Kidney capillary endothelial cell (primary cell): ENCODE results near the gene RAD17.
"Not testable (repeated sequence)": the region's sequence is repeated elsewhere in the genome, so short reads cannot be mapped to it uniquely, and the experiment has no call there.

Experiments
- DNase-seq: peaks from one replicate; pipeline ENCODE4 v3.0.0-alpha.2; 2018; ENCODE audit warnings: low spot score

RAD17 gene, protein sequence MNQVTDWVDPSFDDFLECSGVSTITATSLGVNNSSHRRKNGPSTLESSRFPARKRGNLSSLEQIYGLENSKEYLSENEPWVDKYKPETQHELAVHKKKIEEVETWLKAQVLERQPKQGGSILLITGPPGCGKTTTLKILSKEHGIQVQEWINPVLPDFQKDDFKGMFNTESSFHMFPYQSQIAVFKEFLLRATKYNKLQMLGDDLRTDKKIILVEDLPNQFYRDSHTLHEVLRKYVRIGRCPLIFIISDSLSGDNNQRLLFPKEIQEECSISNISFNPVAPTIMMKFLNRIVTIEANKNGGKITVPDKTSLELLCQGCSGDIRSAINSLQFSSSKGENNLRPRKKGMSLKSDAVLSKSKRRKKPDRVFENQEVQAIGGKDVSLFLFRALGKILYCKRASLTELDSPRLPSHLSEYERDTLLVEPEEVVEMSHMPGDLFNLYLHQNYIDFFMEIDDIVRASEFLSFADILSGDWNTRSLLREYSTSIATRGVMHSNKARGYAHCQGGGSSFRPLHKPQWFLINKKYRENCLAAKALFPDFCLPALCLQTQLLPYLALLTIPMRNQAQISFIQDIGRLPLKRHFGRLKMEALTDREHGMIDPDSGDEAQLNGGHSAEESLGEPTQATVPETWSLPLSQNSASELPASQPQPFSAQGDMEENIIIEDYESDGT

DNA sequence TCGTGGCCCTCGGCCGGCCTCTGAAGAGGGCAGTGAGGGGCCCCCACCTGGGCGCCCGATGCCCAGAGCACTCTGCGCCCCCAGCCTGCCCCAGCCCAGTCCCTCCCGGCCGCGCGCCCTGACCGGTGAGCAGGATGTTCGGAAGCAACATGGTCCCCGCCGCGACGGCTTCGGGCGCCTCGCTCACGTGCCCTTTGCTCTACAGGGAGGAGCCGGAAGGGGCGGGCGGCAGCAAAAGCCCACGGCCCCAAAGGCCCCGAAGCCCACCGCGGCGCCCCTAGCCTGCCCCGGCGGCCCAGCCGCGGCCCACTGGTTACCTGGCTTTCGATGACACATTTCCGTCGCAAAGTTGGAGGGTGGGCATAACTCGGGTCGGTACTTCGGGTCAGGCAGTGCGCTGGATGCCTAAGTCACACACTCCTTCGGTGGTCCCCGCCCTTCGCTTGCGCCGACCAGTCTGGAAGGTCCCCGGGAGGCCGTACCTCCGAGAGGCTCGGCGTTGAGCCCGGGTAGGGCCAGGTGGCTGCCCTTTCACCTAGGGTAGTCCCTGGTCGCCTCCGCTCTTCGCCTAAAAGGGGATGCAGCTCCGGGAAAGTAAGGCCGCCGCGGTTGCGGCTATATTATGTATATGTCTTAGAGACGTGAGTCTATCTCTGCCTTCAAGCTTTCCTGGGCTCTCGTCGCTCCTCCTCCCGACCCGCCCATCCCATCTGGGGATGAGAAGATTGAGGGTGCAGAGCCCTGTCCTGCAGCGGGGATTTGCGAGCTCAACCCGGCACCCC, at the start of gene RAD17, which contains the start of the genes AK6 and TAF9:
TSS of gene RAD17 (plus strand) at position 479 of the 782 bp plus-strand sequence. CDS start 2,391 bp downstream, outside the sequence.
TSS of gene AK6 (minus strand) at position 181 of the 782 bp plus-strand sequence. CDS start at position 151, 30 bp downstream.
TSS of gene TAF9 (minus strand) at position 181 of the 782 bp plus-strand sequence. CDS start 3,783 bp downstream, outside the sequence.
- DNase-seq: peak; percentile 85

DNA sequence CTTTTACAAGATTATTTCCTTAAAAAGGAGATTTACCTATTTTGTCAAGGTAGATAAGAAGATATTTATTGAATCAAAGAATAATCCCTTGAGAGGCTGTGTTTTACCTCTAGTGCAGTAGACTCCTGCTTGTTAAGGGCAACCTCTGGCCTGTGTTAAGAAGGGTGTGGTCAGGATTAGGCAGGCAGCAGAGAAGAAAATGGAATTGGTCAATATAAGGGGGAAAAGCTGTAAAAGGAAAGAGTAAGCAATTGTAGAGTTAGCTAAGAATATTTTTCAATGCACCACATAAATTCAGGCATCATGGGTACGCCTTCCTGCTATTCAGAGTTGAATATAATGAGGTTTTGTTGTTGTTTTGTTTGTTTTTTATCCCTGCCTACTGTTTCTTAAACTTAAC, 43.3 kb upstream of the RAD17 start:
- DNase-seq: no peak

DNA sequence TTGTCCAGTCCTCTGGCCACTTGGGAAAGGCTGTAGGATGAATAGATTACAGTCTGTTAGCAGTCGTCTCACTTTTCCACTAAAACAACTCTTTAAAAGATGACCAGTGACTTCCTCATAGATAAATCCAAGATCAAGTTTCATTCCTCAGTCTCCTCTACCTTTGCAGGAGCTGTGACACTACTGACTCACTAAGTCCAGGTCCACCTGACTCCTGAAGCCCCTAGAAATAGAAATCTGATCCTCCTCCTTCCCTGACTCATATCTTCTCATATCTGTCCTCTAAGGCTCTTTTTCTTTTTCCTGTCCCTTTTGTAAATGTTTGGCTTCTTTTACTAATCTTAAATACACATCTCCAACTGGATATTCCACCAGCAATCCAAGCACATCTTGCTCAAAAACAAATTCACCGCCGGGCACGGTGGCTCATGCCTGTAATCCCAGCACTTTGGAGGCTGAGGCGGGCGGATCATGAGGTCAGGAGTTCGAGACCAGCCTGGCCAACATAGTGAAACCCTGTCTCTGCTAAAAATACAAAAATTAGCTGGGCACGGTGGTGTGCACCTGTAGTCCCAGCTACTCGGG, 39.6 kb upstream of the RAD17 start:
- DNase-seq: no peak

DNA sequence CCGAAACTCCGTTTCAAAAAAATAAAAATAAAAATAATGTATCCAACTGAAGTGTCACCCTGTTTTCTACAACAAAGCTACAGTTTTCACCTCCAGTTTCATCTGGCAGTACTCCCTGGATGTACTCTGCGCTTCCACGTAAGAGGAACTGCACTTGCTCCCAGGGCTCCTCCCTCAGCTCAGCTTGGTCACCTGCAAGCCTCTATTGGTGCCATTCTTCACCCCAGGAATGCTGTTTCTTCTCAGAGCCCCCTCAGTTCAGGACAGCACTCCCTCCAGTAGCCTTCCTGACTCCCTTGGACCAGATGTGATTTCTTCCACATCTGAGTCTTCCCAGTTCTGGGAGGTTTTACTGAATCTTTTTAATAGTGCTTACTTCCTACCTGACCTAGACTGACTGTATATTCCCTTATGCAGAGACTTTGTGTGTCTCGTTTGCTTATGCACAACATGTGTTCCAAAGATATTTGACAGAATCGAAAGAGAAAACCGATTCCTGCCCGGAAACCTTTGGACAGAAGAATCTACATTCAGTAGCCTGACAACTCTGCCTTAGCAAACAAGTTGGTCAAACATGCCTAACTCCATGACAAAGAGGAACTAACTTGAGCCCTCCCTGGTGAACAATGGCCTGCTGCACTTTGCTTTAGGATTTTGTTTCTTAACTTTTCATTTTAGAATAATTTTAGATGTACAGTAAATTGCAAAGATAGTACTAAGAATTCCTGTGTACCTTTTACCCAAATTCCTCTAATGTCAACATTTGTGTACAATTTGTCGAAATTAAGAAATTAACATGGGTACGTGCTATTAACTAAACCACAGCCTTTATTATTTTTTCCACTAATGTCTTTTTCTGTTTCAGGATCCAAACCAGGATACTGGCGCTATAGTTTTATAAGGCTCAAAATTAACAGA, 37.8 kb upstream of the RAD17 start:
- no peak for DNase-seq

DNA sequence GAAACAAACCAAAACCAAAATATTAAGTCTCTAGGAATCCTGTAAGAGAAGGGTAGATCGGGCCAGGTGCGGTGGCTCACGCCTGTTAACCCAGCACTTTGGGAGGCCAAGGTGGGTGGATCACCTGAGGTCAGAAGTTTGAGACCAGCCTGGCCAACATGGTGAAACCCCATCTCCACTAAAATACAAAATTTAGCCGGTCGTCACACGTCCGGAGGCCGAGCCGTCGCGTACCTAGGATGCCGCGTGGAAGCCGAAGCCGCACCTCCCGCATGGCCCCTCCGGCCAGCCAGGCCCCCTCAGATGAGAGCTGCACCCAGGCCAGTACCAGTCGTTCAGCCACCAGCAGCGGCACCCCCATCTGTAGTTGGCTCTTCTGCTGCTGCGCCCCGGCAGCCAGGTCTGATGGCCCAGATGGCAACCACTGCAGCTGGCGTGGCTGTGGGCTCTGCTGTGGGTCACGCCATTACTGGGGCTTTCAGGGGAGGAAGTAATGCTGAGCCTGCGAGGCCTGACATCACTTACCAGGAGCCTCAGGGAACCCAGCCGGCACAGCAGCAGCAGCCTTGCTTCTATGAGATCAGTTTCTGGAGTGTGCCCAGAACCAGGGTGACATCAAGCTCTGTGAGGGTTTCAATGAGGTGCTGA, 35.8 kb upstream of the RAD17 start:
- DNase-seq: not testable (repeated sequence)

DNA sequence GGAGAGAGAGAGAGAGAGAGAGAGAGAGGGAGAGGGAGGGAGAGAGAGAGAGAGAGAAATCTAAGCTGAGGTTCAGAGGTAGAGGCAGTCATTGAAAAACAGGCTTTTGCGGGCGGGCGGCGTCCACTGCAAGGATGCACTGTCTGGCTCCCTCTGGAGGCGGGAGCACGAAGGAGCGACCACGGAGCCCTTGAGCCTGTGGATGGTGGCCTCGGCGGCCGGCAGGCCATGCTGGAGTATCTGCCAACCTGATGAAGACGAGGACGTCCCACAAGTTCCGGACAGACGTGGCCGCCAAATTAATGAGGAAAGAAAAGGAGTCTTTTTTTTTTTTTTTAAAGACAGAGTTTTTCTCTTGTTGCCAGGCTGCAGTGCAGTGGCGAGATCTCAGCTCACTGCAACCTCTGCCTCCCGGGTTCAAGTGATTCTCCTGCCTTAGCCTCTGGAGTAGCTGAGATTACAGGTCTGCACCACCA, 34.8 kb upstream of the RAD17 start:
- DNase-seq: peak; percentile 59

DNA sequence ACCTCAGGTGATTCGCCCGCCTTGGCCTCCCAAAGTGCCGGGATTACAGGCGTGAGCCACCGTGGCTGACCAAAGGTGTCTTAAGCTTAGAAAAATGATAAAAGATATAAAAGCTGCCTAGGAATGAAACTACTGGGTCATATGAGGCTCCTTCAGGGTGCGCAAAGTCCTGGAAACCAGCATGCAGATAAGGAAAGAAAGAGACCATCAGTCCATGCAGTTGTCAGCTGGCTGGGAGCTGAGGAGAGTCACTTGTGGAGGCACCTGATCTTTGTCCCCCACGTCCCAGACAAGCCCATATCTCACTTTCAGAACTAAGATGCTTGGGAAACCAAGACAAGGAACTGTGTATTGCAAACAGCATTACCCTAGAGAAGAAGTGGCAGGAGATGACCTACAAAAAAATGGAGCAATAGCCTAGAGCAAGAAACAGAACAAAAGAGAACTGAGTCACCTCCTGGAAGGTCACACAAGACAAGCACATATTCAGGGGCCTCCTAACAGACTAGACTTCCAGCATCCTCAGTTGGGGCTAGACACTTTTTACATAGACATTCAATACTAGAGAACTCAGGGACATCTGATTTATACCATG, 34.2 kb upstream of the RAD17 start:
- peak; percentile 30 for DNase-seq

DNA sequence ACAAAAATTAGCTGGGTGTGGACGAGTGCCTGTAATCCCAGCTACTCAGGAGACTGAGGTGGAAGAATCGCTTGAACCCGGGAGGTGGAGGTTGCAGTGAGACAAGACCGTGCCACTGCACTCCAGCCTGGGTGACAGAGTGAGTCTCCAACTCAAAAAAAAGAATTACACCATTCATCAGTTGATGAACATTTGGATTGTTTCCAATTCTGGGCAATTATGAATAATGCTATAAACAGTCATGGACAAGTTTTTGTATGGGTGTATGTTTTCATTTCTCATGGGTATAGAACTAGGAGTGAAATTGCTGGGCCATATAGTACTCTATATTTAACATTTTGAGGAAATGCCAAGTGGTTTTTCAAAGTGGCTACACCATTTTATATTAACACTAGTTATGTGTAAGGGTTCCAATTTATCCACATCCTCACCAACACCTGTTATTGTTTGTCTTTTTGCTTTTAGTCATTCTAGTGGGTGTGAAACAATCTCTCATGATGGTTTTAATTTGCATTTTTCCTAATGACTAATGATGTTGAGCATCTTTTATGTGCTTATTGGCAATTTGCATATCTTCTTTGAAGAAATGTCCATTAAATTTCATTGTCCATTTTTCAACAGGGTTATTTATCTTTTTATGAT, 28.0 kb upstream of the RAD17 start:
- DNase-seq: no peak

DNA sequence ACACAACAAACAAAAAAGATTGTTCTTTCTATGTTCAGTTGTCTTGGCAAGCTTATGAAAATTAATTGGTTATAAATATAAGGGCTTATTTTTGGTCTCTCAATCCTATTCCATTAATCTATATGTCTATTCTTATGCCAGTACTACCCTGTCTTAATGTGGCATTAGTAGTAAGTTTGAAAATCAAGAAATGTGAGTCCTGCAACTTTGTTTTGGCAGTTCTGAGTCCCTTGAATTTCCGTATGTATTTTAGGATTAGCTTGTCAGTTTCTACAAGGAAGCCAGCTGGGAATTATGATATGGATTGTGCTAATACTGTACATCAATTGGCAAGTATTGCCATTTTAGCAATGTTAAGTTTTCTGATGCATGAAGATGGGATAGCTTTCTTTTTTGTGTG, 26.5 kb upstream of the RAD17 start:
- no peak for DNase-seq

DNA sequence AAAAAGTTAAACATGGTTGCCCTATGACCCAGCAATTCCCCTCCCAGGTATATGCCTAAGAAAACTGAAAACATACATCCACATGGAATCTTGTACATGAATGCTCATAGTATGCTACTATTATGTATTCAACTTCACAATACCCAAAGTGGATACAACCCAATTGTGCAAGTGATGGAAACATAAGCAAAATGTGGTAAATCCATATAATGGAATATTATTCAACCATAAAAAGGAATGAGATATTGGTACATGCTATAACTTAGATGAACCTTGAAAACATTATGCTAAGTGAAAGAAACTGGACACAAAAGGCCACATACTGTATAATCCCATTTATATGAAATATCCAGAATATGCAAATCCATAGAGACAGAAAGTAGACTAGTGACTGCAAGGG, 19.0 kb upstream of the RAD17 start:
- DNase-seq: no peak

DNA sequence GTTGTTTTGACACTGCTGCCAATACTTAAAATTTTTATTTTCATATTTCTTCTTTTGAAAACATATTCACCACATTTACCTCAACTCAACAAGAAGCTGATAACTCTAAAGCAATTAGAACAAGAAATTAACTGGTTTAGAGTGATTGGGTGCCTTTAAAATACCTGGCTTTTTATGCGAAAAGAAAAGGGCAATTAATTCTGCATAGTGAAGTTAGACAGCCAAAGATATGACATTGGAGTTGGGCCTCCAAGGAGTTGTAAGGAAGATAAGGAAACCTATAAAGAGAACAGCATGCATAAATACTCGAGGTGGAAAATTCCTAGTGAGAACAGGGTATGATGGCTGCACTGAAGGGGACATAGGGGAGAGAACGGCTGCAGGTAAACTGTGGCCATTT, 9.9 kb upstream of the RAD17 start:
- no peak for DNase-seq

DNA sequence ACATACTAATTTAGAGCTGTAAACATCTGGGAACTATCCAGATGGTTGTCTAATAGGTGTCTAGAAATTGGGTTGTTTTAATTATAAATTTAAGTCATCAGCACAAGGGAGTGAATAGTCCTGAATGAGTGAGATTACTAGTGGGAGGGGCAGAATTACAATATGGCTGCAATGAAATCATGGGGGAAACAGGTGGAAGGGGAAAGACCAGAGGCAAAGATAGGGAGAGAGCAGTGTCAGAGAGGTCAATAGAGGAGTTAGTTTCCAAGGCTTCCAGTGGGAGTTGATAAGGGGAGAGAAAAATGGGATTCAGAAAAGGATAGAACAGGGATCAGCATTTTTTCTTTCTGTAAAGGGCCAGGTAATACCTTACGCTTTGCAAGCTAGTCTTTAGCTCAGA, 9.2 kb upstream of the RAD17 start:
- DNase-seq: no peak

DNA sequence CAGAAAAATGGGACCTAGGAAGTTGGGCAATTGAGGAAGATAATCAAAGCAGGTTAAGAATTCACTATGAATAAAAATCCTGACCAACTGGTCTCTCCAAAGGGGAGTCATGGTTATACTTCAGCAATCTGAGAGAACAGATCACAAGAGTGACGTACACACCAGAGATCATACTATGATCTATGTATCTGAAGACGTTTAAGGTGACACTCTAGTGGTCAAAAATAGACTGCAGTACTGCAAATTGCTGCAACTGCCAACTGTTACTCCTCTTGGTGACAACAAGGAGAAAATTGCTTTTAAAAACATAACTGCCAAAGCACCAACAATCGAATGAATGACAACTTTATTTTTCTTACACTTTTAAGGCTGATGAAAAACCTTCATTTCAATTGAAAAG, 5.2 kb upstream of the RAD17 start:
- DNase-seq: peak; percentile 19

DNA sequence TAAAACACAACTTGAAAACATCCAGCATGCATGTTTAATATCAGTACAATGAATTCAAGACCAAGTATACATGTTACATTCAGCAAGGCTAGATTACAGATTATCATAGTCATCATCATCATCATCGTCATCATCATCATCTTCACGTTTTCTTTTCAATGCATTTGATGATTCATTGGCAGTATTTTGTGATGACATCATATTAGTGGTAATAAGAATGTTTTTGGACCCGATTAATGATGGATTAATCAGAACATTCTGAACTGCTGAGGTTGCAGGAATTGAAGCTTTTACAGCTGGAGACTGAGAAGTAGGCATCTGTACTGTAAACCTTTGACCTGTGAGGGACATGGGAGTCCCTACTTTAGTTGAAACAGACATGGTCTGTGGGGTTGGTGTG, 4.8 kb upstream of the RAD17 start:
- no peak for DNase-seq

DNA sequence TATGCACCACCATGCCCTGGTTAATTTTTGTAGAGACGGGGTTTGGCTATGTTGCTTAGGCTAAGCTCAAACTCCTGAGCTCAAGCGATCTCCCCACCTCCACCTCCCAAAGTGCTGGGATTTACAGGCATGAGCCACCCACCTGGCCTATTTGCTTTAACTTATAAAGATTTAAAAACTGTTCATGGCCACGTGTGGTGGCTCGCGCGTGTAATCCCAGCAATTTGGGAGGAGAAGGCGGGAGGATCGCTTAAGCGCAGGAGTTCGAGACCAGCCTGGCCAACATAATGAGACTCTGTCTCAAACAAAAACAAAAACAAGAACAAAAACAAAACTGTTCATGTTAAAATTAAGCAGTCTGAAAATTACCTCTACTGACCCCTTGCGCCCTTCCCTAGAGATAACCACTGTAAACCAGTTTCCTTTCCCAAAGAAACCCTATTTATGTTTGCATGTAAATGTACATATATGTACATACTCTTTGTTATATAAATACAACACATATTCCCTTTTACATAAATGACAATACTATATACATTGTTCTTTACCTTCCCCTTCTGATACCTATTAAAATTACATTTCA, 1.8 kb upstream of the RAD17 start:
- DNase-seq: no peak

DNA sequence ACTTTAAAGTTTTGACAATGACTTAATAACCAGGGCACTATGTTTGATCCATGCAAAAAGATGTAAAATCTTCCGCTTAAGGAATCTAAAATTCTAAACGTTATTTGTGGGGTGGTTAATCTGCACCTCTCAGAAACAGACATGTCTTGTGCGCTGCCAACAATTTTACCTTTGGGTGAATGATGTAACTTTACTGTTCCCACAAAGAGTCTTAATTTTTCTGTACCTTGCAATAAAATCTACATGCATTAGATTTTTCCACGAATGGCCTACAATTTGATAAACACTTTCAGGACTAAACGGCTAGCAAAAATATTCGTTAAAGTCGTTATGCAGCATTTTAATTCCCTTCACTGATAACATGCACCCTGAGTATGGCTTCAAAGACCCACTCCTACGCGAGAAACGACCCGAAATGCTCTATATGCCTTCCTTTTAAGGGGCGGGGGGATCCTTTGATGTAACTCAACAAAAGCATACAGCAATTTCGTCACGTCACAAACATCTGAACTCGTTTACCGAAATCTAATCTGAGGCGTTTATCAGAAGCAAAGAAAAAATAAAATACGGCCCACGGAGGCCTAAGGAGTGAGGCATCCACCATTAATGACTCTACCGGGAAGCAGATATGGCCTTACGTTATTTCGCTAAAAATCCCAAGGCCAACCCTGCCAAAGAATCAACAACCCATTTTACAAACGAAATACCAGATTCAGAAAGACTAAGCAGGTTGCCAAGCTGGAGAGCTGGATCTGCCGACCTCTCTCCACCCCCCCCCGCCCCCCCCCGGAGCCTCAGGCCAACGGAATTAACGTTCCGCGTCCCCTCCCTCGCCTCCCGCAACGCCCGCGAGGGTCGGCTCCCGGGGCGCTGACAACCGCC, 919 bp upstream of the RAD17 start:
- DNase-seq: peak; percentile 30

DNA sequence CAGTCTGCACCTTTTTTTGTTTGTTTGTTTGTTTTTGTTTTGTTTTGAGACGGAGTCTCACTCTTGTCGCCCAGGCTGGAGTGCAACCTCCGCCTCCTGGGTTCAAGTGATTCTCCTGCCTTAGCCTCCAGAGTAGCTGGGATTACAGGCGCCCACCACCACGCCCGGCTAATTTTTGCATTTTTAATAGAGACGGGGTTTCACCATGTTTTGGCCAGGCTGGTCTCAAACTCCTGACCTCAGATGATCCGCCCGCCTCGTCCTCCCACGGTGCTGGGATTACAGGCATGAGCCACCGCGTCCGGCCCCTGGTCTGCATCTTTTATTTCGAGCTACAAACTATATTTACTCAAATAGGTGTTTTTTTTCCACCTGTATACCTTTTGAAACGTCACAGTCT, 717 bp downstream of the RAD17 start:
- DNase-seq: peak; percentile 7

DNA sequence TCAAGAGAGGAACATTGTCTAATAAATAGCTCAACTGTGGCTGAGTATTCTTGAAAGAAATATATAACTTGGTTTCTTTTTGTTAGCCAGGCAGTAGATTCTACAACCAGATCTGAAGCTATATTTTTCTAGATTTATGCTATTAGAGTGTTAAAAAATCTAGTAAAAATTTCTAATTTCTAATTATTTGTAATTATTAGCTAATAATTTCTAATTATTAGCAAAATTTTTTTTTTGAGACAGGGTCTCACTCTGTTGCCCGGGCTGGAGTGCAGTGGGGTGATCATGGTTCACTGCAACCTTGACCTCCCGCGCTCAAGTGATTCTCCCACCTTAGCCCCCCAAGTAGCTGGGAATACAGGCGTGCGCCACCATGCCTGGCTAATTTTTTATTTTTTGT, 2.8 kb downstream of the RAD17 start:
- DNase-seq: no peak
